ENCODE results near the gene FTCDNL1. TPM values are rescaled to one million over a fixed set of nuclear protein-coding genes. Genes with fewer than 3 reads are reported as not detected.

The FTCDNL1 gene
- total and polyA plus RNA-seq, 9 of the 15 experiments (the other 6 are each of a cell fraction or from before 2014, with no cell fraction given) = 0.13 to 0.58 (median 0.32) TPM

DNA sequence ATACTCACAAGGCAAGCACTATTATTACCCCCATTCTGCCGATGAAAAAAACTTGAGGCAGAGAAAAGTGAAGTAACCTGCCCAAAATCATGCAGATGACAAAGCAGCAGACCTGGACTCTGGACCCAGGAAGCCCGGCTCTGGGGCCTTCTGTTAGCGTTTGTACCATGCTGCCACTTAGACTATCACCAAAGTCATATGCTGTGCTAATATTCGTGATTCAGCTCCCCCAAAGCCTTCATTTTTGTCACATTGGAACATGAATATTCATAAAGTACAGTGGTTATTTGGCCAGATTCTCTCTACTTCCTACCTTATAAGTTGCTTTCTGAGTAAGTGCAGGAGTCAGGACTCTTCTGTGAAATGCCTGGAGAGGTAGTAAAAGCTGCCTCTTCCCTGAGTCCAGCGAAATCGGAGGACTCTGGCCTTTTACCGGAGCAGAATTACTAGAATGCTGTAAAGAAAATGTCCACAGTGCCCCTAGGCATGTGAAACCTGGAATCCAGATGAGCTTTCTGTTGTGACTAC lies 86.7 kb downstream of the FTCDNL1 start:
- no peak for TF ChIP-seq POLR2G (IDR thresholded peaks at IDR 0.05; ENCODE audit: low read depth, low read length)
- TF ChIP-seq, protein P1, sequence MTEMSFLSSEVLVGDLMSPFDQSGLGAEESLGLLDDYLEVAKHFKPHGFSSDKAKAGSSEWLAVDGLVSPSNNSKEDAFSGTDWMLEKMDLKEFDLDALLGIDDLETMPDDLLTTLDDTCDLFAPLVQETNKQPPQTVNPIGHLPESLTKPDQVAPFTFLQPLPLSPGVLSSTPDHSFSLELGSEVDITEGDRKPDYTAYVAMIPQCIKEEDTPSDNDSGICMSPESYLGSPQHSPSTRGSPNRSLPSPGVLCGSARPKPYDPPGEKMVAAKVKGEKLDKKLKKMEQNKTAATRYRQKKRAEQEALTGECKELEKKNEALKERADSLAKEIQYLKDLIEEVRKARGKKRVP (CRISPR knock-in tag; IDR thresholded peaks at IDR 0.05) = no peak
- Histone ChIP-seq H3K79me2 (ENCODE audit: control insufficient read depth, insufficient read depth, low read length) (no peaks in the 10 kb centered on the region), H3K36me3 (ENCODE audit: control insufficient read depth, insufficient read depth, low read length) (no peaks in the 10 kb centered on the region), H3K9me3 (replicated peaks; ENCODE audit: control insufficient read depth, insufficient read depth, low read depth, low read length) (no peaks in the 10 kb centered on the region), H3K4me2 (ENCODE audit: insufficient read depth, low read length) (no peak overlapping the region), H3K4me1 (replicated peaks in 1 of 2; ENCODE audit: control insufficient read depth in 2 of 2, insufficient read depth in 2 of 2, low read length in 2 of 2) (no peaks in the 10 kb centered on the region), H3K9me1 (ENCODE audit: control insufficient read depth, insufficient read depth, low read length) (no peaks in the 10 kb centered on the region), H3K9ac (ENCODE audit: insufficient read depth in 1 of 2, low read depth in 2 of 2, low read length in 2 of 2) (no peak overlapping the region), H3K27ac (ENCODE audit: extremely low read depth, low read depth, low read length) (no peak overlapping the region), H4K20me1 (replicated peaks; ENCODE audit: control insufficient read depth, insufficient read depth, low read length) (no peaks in the 10 kb centered on the region), H3K27me3 (ENCODE audit: control insufficient read depth in 2 of 2, insufficient read depth in 2 of 2, low read length in 2 of 2) (no peaks in the 10 kb centered on the region), H3K4me3 (no peak overlapping the region), H2AFZ (ENCODE audit: low read depth, low read length) (no peak overlapping the region)
- POLR2A ChIA-PET = interaction anchor here (0.7 to 0.8 kb wide), 2 partner anchors 26 to 237 kb away, joined by 3 read pairs; no protein-coding TSS in a partner anchor
- intact Hi-C loops (cut with micrococcal nuclease) (no loop called here), in situ Hi-C loops (cut with MboI) (no loop called here)
- no TSS peak for BruUV-seq (replicated peaks)
- FAIRE-seq (no peak), DNase-seq (ENCODE audit: extremely low read depth in 1 of 4, low spot score in 3 of 4) (no peak), ATAC-seq (no peak)
- CTCF ChIA-PET (ENCODE audit: low intra/inter-chr PET ratio) = no interaction called here
- WGBS (ENCODE audit: insufficient coverage, low coverage, missing lambda C conversion rate) = 2% methylated on average over 7 of the region's 7 CpGs

DNA sequence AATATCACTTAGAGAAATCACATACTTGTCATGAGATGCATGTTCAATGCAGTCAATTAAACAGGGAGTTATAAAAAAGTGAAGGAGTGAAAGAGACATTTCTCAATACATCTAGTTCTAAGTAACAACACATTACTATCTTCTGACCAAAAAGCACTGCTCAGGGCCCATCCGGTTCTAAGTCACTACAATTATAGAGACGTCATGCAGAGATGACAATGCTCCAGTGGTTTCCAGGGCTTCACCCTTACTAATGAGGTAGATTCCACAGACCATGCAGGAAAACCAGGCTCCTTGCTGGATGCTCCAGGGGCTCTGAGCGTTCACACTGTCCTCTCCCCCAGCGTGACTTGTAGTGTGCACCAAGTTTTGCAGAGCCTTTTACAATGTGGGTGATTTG lies 88.0 kb downstream of the FTCDNL1 start:
- no peaks in the 10 kb centered on the region for H3K36me3 ChIP-seq (ENCODE audit: control insufficient read depth, insufficient read depth, low read length)
- H3K9me1 ChIP-seq (ENCODE audit: control insufficient read depth, insufficient read depth, low read length) = no peaks in the 10 kb centered on the region
- no TSS peak for BruUV-seq (replicated peaks)
- no peaks in the 10 kb centered on the region for H3K4me1 ChIP-seq (replicated peaks in 1 of 2; ENCODE audit: control insufficient read depth in 2 of 2, insufficient read depth in 2 of 2, low read length in 2 of 2)
- no peaks in the 10 kb centered on the region for H4K20me1 ChIP-seq (replicated peaks; ENCODE audit: control insufficient read depth, insufficient read depth, low read length)
- DNase-seq (ENCODE audit: extremely low read depth in 1 of 4, low spot score in 3 of 4) (no peak), ATAC-seq (no peak), FAIRE-seq (no peak)
- H3K4me2 ChIP-seq (ENCODE audit: insufficient read depth, low read length) = no peak overlapping the region
- H3K9me3 ChIP-seq (replicated peaks; ENCODE audit: control insufficient read depth, insufficient read depth, low read depth, low read length) = no peaks in the 10 kb centered on the region
- no peaks in the 10 kb centered on the region for H3K27me3 ChIP-seq (ENCODE audit: control insufficient read depth in 2 of 2, insufficient read depth in 2 of 2, low read length in 2 of 2)
- in situ Hi-C loops (cut with MboI) (no loop called here), intact Hi-C loops (cut with micrococcal nuclease) (no loop called here)
- H2AFZ ChIP-seq (ENCODE audit: low read depth, low read length) = no peak overlapping the region
- no peak overlapping the region for H3K27ac ChIP-seq (ENCODE audit: extremely low read depth, low read depth, low read length)
- ChIA-PET CTCF (ENCODE audit: low intra/inter-chr PET ratio) (no interaction called here), POLR2A (no interaction called here)
- 0% methylated on average over 4 of the region's 4 CpGs for WGBS (ENCODE audit: insufficient coverage, low coverage, missing lambda C conversion rate)
- no peaks in the 10 kb centered on the region for H3K79me2 ChIP-seq (ENCODE audit: control insufficient read depth, insufficient read depth, low read length)
- H3K4me3 ChIP-seq = no peak overlapping the region
- H3K9ac ChIP-seq (ENCODE audit: insufficient read depth in 1 of 2, low read depth in 2 of 2, low read length in 2 of 2) = no peak overlapping the region
- TF ChIP-seq YY1 (IDR thresholded peaks at IDR 0.05; ENCODE audit: borderline replicate concordance in 1 of 3, control insufficient read depth in 1 of 3, extremely low read depth in 1 of 3, insufficient read depth in 3 of 3, insufficient read length in 1 of 3, insufficient replicate concordance in 2 of 3, low read depth in 1 of 3, low read length in 2 of 3) (no peak), SNIP1 (IDR thresholded peaks at IDR 0.05; ENCODE audit: low read depth) (no peak), TRIM24 (IDR thresholded peaks at IDR 0.05) (no peak), KDM1A (IDR thresholded peaks at IDR 0.05) (no peak), RBM22 (IDR thresholded peaks at IDR 0.05; ENCODE audit: low read depth, low read length, poor library complexity, severe bottlenecking) (no peak), COPS2 (conservative IDR thresholded peaks at IDR 0.05) (no peak), ZNF75A (CRISPR knock-in tag; IDR thresholded peaks at IDR 0.05) (no peak), IFI16 (CRISPR knock-in tag; IDR thresholded peaks at IDR 0.05) (no peak), JUN (IDR thresholded peaks at IDR 0.05; ENCODE audit: borderline replicate concordance, low read depth, low read length) (no peak), JUN (CRISPR knock-in tag; IDR thresholded peaks at IDR 0.05; ENCODE audit: borderline replicate concordance) (no peak), STAT5A (IDR thresholded peaks at IDR 0.05; ENCODE audit: borderline replicate concordance, low read length) (no peak), KDM5B (IDR thresholded peaks at IDR 0.05; ENCODE audit: insufficient replicate concordance, low read depth, low read length) (no peak), FOXK2 (conservative IDR thresholded peaks at IDR 0.05 in 1 of 2, IDR thresholded peaks at IDR 0.05 in 1 of 2; ENCODE audit: low read depth in 2 of 2) (no peak), FOXJ2 (tag; IDR thresholded peaks at IDR 0.05) (no peak), ZNF197 (CRISPR knock-in tag; IDR thresholded peaks at IDR 0.05; ENCODE audit: low read depth) (no peak)

All from K562 (cell line).